ENCODE data around the gene DPF3. TPM values are rescaled to one million over a fixed set of nuclear protein-coding genes. Genes with fewer than 3 reads are reported as not detected.

The DPF3 gene
- total RNA-seq, 2 experiments from 2014 or later, result 14.9 to 15.4 TPM

GRCh38 chr14:72845196-72845595 is 48.7 kb downstream of the DPF3 start:
- Mint-ChIP-seq H3K4me1 (no peaks in the 10 kb centered on the region), H3K36me3 (ENCODE audit: low read depth) (peaks cover 4% of the 10 kb centered on the region), H3K27me3 (peaks cover 3% of the 10 kb centered on the region), H3K27ac (no peak overlapping the region), H3K4me3 (no peak overlapping the region), H3K9me3 (no peaks in the 10 kb centered on the region)
- ChIA-PET CTCF (no interaction called here), POLR2A (no interaction called here)
- DNase-seq, result no peak

GRCh38 chr14:72844524-72844923 is 49.4 kb downstream of the DPF3 start:
- POLR2A ChIA-PET, result no interaction called here
- no peak overlapping the region for H3K27ac Mint-ChIP-seq
- no peaks in the 10 kb centered on the region for H3K4me1 Mint-ChIP-seq
- CTCF ChIA-PET, result no interaction called here
- peaks cover 3% of the 10 kb centered on the region for H3K36me3 Mint-ChIP-seq (ENCODE audit: low read depth)
- no peak for DNase-seq
- no peak overlapping the region for H3K4me3 Mint-ChIP-seq
- no peaks in the 10 kb centered on the region for H3K9me3 Mint-ChIP-seq
- H3K27me3 Mint-ChIP-seq, result peaks cover 3% of the 10 kb centered on the region

GRCh38 chr14:72839753-72840607 is 53.9 kb downstream of the DPF3 start:
- DNase-seq, result no peak
- POLR2A ChIA-PET, result no interaction called here
- no peak overlapping the region for H3K27ac Mint-ChIP-seq
- CTCF ChIA-PET, result no interaction called here
- no peak overlapping the region for H3K4me3 Mint-ChIP-seq
- no peaks in the 10 kb centered on the region for H3K9me3 Mint-ChIP-seq
- peaks cover 3% of the 10 kb centered on the region for H3K27me3 Mint-ChIP-seq
- peaks cover 1% of the 10 kb centered on the region for H3K36me3 Mint-ChIP-seq (ENCODE audit: low read depth)
- no peaks in the 10 kb centered on the region for H3K4me1 Mint-ChIP-seq

- H3K27me3 Mint-ChIP-seq, result peaks cover 2% of the 10 kb centered on the region
- H3K27ac Mint-ChIP-seq, result no peak overlapping the region
- no peaks in the 10 kb centered on the region for H3K4me1 Mint-ChIP-seq
- no peak for DNase-seq
- CTCF ChIA-PET, result no interaction called here
- no peaks in the 10 kb centered on the region for H3K36me3 Mint-ChIP-seq (ENCODE audit: low read depth)
- no peak overlapping the region for H3K4me3 Mint-ChIP-seq
- no peaks in the 10 kb centered on the region for H3K9me3 Mint-ChIP-seq
- POLR2A ChIA-PET, result no interaction called here
Observed at GRCh38 chr14:72839351-72839750, 54.5 kb downstream of the DPF3 start.

- Mint-ChIP-seq H3K9me3 (no peaks in the 10 kb centered on the region), H3K27ac (no peak overlapping the region), H3K27me3 (peaks cover 15% of the 10 kb centered on the region), H3K4me1 (no peaks in the 10 kb centered on the region), H3K4me3 (no peak overlapping the region), H3K36me3 (ENCODE audit: low read depth) (peaks cover 6% of the 10 kb centered on the region)
- CTCF ChIA-PET, result no interaction called here
- POLR2A ChIA-PET, result no interaction called here
- DNase-seq, result no peak
Observed at GRCh38 chr14:72836085-72836484, 57.8 kb downstream of the DPF3 start.

- no peak for DNase-seq
- Mint-ChIP-seq H3K27me3 (peaks cover 25% of the 10 kb centered on the region), H3K27ac (no peak overlapping the region), H3K4me3 (no peak overlapping the region), H3K4me1 (no peaks in the 10 kb centered on the region), H3K9me3 (no peaks in the 10 kb centered on the region), H3K36me3 (ENCODE audit: low read depth) (peaks cover 6% of the 10 kb centered on the region)
- CTCF ChIA-PET, result no interaction called here
- POLR2A ChIA-PET, result no interaction called here
Observed at GRCh38 chr14:72833174-72833573, 60.7 kb downstream of the DPF3 start.

- CTCF ChIA-PET, result interaction anchor here (0.5 kb wide), 1 partner anchor 29 kb away, joined by 3 read pairs; no protein-coding TSS in a partner anchor
- no peak for DNase-seq
- Mint-ChIP-seq H3K36me3 (ENCODE audit: low read depth) (peaks cover 6% of the 10 kb centered on the region), H3K4me1 (no peaks in the 10 kb centered on the region), H3K27ac (no peak overlapping the region), H3K4me3 (no peak overlapping the region), H3K27me3 (peaks cover 29% of the 10 kb centered on the region), H3K9me3 (no peaks in the 10 kb centered on the region)
- POLR2A ChIA-PET, result no interaction called here
Observed at GRCh38 chr14:72830786-72831594, 62.9 kb downstream of the DPF3 start.

- no peak overlapping the region for H3K27ac Mint-ChIP-seq
- no peak overlapping the region for H3K4me3 Mint-ChIP-seq
- POLR2A ChIA-PET, result no interaction called here
- peaks cover 29% of the 10 kb centered on the region for H3K27me3 Mint-ChIP-seq
- no peaks in the 10 kb centered on the region for H3K4me1 Mint-ChIP-seq
- CTCF ChIA-PET, result no interaction called here
- no peak for DNase-seq
- no peaks in the 10 kb centered on the region for H3K9me3 Mint-ChIP-seq
- peaks cover 6% of the 10 kb centered on the region for H3K36me3 Mint-ChIP-seq (ENCODE audit: low read depth)
Observed at GRCh38 chr14:72830356-72830755, 63.5 kb downstream of the DPF3 start.

- Mint-ChIP-seq H3K27me3 (peaks cover 39% of the 10 kb centered on the region), H3K4me1 (no peaks in the 10 kb centered on the region), H3K27ac (no peak overlapping the region), H3K9me3 (no peaks in the 10 kb centered on the region), H3K4me3 (no peak overlapping the region), H3K36me3 (ENCODE audit: low read depth) (peaks cover 6% of the 10 kb centered on the region)
- DNase-seq, result no peak
- ChIA-PET CTCF (no interaction called here), POLR2A (no interaction called here)
Observed at GRCh38 chr14:72828604-72829003, 65.3 kb downstream of the DPF3 start.

GRCh38 chr14:72826039-72826438 is 67.9 kb downstream of the DPF3 start:
- peaks cover 11% of the 10 kb centered on the region for H3K4me1 Mint-ChIP-seq
- POLR2A ChIA-PET, result no interaction called here
- peaks cover 29% of the 10 kb centered on the region for H3K27me3 Mint-ChIP-seq
- peaks cover 5% of the 10 kb centered on the region for H3K36me3 Mint-ChIP-seq (ENCODE audit: low read depth)
- CTCF ChIA-PET, result no interaction called here
- no peak overlapping the region for H3K27ac Mint-ChIP-seq
- H3K4me3 Mint-ChIP-seq, result no peak overlapping the region
- DNase-seq, result no peak
- no peaks in the 10 kb centered on the region for H3K9me3 Mint-ChIP-seq

- Mint-ChIP-seq H3K4me1 (peaks cover 11% of the 10 kb centered on the region), H3K27me3 (peaks cover 24% of the 10 kb centered on the region), H3K4me3 (no peak overlapping the region), H3K36me3 (ENCODE audit: low read depth) (peaks cover 5% of the 10 kb centered on the region), H3K9me3 (no peaks in the 10 kb centered on the region), H3K27ac (no peak overlapping the region)
- no peak for DNase-seq
- CTCF ChIA-PET, result no interaction called here
- POLR2A ChIA-PET, result no interaction called here
Observed at GRCh38 chr14:72825486-72825885, 68.4 kb downstream of the DPF3 start.

- H3K4me1 Mint-ChIP-seq, result peaks cover 11% of the 10 kb centered on the region
- H3K27me3 Mint-ChIP-seq, result peaks cover 24% of the 10 kb centered on the region
- no peak overlapping the region for H3K27ac Mint-ChIP-seq
- DNase-seq, result no peak
- POLR2A ChIA-PET, result no interaction called here
- CTCF ChIA-PET, result no interaction called here
- no peak overlapping the region for H3K4me3 Mint-ChIP-seq
- peaks cover 13% of the 10 kb centered on the region for H3K36me3 Mint-ChIP-seq (ENCODE audit: low read depth)
- H3K9me3 Mint-ChIP-seq, result peaks cover 2% of the 10 kb centered on the region
Observed at GRCh38 chr14:72824051-72824450, 69.8 kb downstream of the DPF3 start.

- POLR2A ChIA-PET, result no interaction called here
Observed at GRCh38 chr14:72822946-72823611, 70.8 kb downstream of the DPF3 start.

More at GRCh38 chr14:72822946-72823611, 70.8 kb downstream of the DPF3 start:
- H3K9me3 Mint-ChIP-seq, result peaks cover 5% of the 10 kb centered on the region
- H3K4me1 Mint-ChIP-seq, result peaks cover 11% of the 10 kb centered on the region
- CTCF ChIA-PET, result interaction anchor here (0.5 kb wide), 1 partner anchor 173 kb away, joined by 3 read pairs; no protein-coding TSS in a partner anchor
- no peak overlapping the region for H3K4me3 Mint-ChIP-seq
- DNase-seq, result no peak
- peaks cover 13% of the 10 kb centered on the region for H3K36me3 Mint-ChIP-seq (ENCODE audit: low read depth)
- H3K27me3 Mint-ChIP-seq, result peaks cover 21% of the 10 kb centered on the region
- H3K27ac Mint-ChIP-seq, result no peak overlapping the region

Data from activated CD4-positive, alpha-beta memory T cell treated with anti-CD3 and anti-CD28 coated beads, Interleukin-2, amount 10 ng/mL, durations not matched to agents 7 days and 5 days (primary cell).